ENCODE data around the gene CDC5L. TPM values are rescaled to one million over a fixed set of nuclear protein-coding genes. Genes with fewer than 3 reads are reported as not detected.

The CDC5L gene
- total and polyA plus RNA-seq, 2 experiments from 2014 or later = 27.0 to 32.5 TPM

- Histone ChIP-seq H4K20me1 (replicated peaks; ENCODE audit: insufficient read depth) (0 out of 2 replicates have a peak, but pooled peaks cover 3% of the 10 kb centered on the region), H3F3A (replicated peaks; ENCODE audit: low read depth) (no peaks in the 10 kb centered on the region), H3K4me2 (no peak overlapping the region), H3K4me3 (no peak overlapping the region), H3K27me3 (ENCODE audit: insufficient read depth) (no peaks in the 10 kb centered on the region), H3K4me1 (ENCODE audit: insufficient read depth) (no peaks in the 10 kb centered on the region), H3K27ac (ENCODE audit: low read depth) (no peak overlapping the region), H3K36me3 (ENCODE audit: insufficient read depth) (peaks cover 16% of the 10 kb centered on the region), H3K9me2 (ENCODE audit: insufficient read depth) (no peaks in the 10 kb centered on the region), H2AFZ (no peak overlapping the region), H3K79me2 (replicated peaks; ENCODE audit: insufficient read depth) (peaks cover 4% of the 10 kb centered on the region; the same call in 1 of the 2 replicates)
- ATAC-seq = no peak
- peaks cover 24% of the 10 kb centered on the region for H3K36me3 Mint-ChIP-seq (ENCODE audit: low read depth)
- H3K4me1 Mint-ChIP-seq = no peaks in the 10 kb centered on the region
- TF ChIP-seq NANOG (IDR thresholded peaks at IDR 0.05; ENCODE audit: borderline replicate concordance) = no peak
- no peak for TF ChIP-seq ZNF331 (CRISPR knock-in tag; IDR thresholded peaks at IDR 0.05; ENCODE audit: low read depth)
- TF ChIP-seq ZNF462 (CRISPR knock-in tag; IDR thresholded peaks at IDR 0.05) = no peak
- TF ChIP-seq STAT1 (IDR thresholded peaks at IDR 0.05; ENCODE audit: unreplicated experiment) = no peak
- no peak for TF ChIP-seq CREB1 (CRISPR knock-in tag; IDR thresholded peaks at IDR 0.05; ENCODE audit: low read depth)
- TF ChIP-seq JUNB (IDR thresholded peaks at IDR 0.05; ENCODE audit: unreplicated experiment) = no peak
- peaks cover 2% of the 10 kb centered on the region for H3K27me3 Mint-ChIP-seq (ENCODE audit: insufficient read depth, low read depth, poor library complexity)
- no peaks in the 10 kb centered on the region for H3K9me3 Mint-ChIP-seq
- no peak overlapping the region for H3K4me3 Mint-ChIP-seq
- H3K27ac Mint-ChIP-seq = no peak overlapping the region
- no peak for DNase-seq (ENCODE audit: low spot score)
Measured at GRCh38 chr6:44430326-44430725, 42.8 kb downstream of the CDC5L start.

GRCh38 chr6:44431118-44431725, 43.7 kb downstream of the CDC5L start:
- Mint-ChIP-seq H3K4me1 (no peaks in the 10 kb centered on the region), H3K36me3 (ENCODE audit: low read depth) (peaks cover 17% of the 10 kb centered on the region; the same call in 2 of the 3 replicates), H3K27me3 (ENCODE audit: insufficient read depth, low read depth, poor library complexity) (peaks cover 2% of the 10 kb centered on the region), H3K4me3 (no peak overlapping the region), H3K27ac (no peak overlapping the region), H3K9me3 (no peaks in the 10 kb centered on the region)
- ATAC-seq = peak; percentile 70
- no peak overlapping the region for H3K4me3 ChIP-seq
- peaks cover 10% of the 10 kb centered on the region; the same call in 1 of the 2 replicates for H3K79me2 ChIP-seq (replicated peaks; ENCODE audit: insufficient read depth)
- H3K4me2 ChIP-seq = no peak overlapping the region
- 0 out of 2 replicates have a peak, but pooled peaks cover 3% of the 10 kb centered on the region for H4K20me1 ChIP-seq (replicated peaks; ENCODE audit: insufficient read depth)
- H3K9me2 ChIP-seq (ENCODE audit: insufficient read depth) = no peaks in the 10 kb centered on the region
- no peaks in the 10 kb centered on the region for H3K4me1 ChIP-seq (ENCODE audit: insufficient read depth)
- no peak overlapping the region for H3K27ac ChIP-seq (ENCODE audit: low read depth)
- peak; percentile 74 for DNase-seq (ENCODE audit: low spot score)
- H2AFZ ChIP-seq = no peak overlapping the region
- TF ChIP-seq CTCF (conservative IDR thresholded peaks at IDR 0.05; ENCODE audit: low read depth in 2 of 2) = peak; percentile 73 to 77
- no peak for TF ChIP-seq CREB1 (CRISPR knock-in tag; IDR thresholded peaks at IDR 0.05; ENCODE audit: low read depth)
- H3K36me3 ChIP-seq (ENCODE audit: insufficient read depth) = peaks cover 7% of the 10 kb centered on the region
- no peaks in the 10 kb centered on the region for H3K27me3 ChIP-seq (ENCODE audit: insufficient read depth)
- no peaks in the 10 kb centered on the region for H3F3A ChIP-seq (replicated peaks; ENCODE audit: low read depth)

Measured in GM23338 (cell line).